Small intestine (tissue), 7 donors: ENCODE data around the gene SLC17A1. TPM values are rescaled to one million over a fixed set of nuclear protein-coding genes. Genes with fewer than 3 reads are reported as not detected.

Experiments
- DNase-seq, 2 donors: peaks; one replicate each; pipeline versions ENCODE4 v3.0.0 to v3.0.0-alpha.2; 2013
- FAIRE-seq: peaks from 2 replicates; lab custom pipeline; 2012; peaks lifted over from hg19 to GRCh38; lab: Jason Lieb, UNC
- H3K27ac ChIP-seq, 3 donors: one replicate each; pipeline ENCODE4 v1.5.1; 2013; ENCODE audit warnings: low read length in 2 of 3, mild to moderate bottlenecking in 2 of 3, control low read depth in 1 of 3, inconsistent platforms in 1 of 3, low read depth in 1 of 3, moderate library complexity in 1 of 3
- H3K27me3 ChIP-seq, 3 donors: one replicate each; pipeline ENCODE4 v1.6.1; 2013; ENCODE audit warnings: low read length in 3 of 3, inconsistent platforms in 1 of 3; ENCODE audit not compliant: control insufficient read depth in 3 of 3, insufficient read depth in 3 of 3
- H3K36me3 ChIP-seq, 3 donors: one replicate each; pipeline ENCODE4 v1.6.1; 2013; ENCODE audit warnings: low read length in 3 of 3, inconsistent platforms in 1 of 3, low read depth in 1 of 3, mild to moderate bottlenecking in 1 of 3, moderate library complexity in 1 of 3; ENCODE audit not compliant: control insufficient read depth in 3 of 3, insufficient read depth in 2 of 3
- H3K4me1 ChIP-seq, 3 donors: one replicate each; pipeline ENCODE4 v1.6.1; 2013; ENCODE audit warnings: low read length in 2 of 3, inconsistent platforms in 1 of 3, low read depth in 1 of 3, mild to moderate bottlenecking in 1 of 3, moderate library complexity in 1 of 3; ENCODE audit not compliant: control insufficient read depth in 3 of 3, insufficient read depth in 2 of 3
- H3K4me3 ChIP-seq, 3 donors: one replicate each; pipeline ENCODE4 v1.5.1; 2013; ENCODE audit warnings: low read length in 3 of 3, control low read depth in 1 of 3, inconsistent platforms in 1 of 3, low read depth in 1 of 3, mild to moderate bottlenecking in 1 of 3, moderate library complexity in 1 of 3
- H3K9me3 ChIP-seq, 2 donors: one replicate each; pipeline ENCODE4 v1.6.1; 2013; ENCODE audit warnings: low read depth in 1 of 2, low read length in 1 of 2; ENCODE audit not compliant: control insufficient read depth in 2 of 2, insufficient read depth in 1 of 2
- WGBS, 3 donors: extraction: QIAGEN DNeasy Blood & Tissue Kit; methylation state at CpG; one replicate each; pipeline ENCODE4 v1.1.7; 2013; 5-methylcytosine and 5-hydroxymethylcytosine counted together
- polyA plus RNA-seq, 4 donors: library from polyadenylated mRNA; stranded (reverse) in 3 of 4; unstranded in 1 of 4; fragments of 200-250 nt in 3 of 4; fragments of 120-200 nt in 1 of 4; gene quantifications; one replicate each; pipeline versions ENCODE4 v1.2.1 to v1.2.3, GENCODE V29; 2013
- donor health status: healthy with polysubstance abuse.
- donor health status: control.
- donor health status: control.
- donor health status: Bipolar disorder and iron deficiency.
- donor health status: healthy.

SLC17A1 gene
- polyA plus RNA-seq, 4 donors: 0.07 TPM; not detected in 3

DNA sequence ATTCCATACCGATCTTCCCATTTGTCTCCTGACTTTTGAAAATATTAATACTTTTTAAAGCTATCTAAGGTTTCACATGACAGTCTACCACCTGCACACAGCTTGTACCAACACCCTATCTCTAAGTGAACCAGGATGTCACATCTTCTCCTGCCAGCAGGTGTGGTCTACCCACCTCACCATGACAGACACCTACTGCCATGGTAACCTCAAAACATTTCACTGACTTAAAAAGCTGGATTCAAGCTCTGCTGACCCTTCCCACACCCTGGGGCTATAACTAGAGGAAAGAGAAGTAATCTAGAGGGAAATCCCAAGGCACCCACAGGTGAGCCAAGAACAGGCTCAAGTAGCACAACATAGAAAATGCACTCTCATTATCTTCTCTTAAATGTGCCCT lies 41.0 kb upstream of the SLC17A1 start:
- Histone ChIP-seq H3K27ac (no peak overlapping the region), H3K36me3 (no peaks in the 10 kb centered on the region), H3K9me3 (no peaks in the 10 kb centered on the region), H3K4me3 (no peak overlapping the region), H3K27me3 (peaks cover 0 to 2% (median 0%) of the 10 kb centered on the region in 3 donors), H3K4me1 (no peaks in the 10 kb centered on the region)
- FAIRE-seq (no peak), DNase-seq (no peak)
- 89 to 100% (median 99%) methylated on average over 1 of the region's 1 CpG for WGBS, 3 donors

GRCh38 chr6:25869840-25870239 lies 38.0 kb upstream of the SLC17A1 start:
- Histone ChIP-seq H3K9me3 (no peaks in the 10 kb centered on the region), H3K4me1 (no peaks in the 10 kb centered on the region), H3K27ac (no peak overlapping the region), H3K4me3 (no peak overlapping the region), H3K36me3 (no peaks in the 10 kb centered on the region), H3K27me3 (peaks cover 0 to 2% (median 0%) of the 10 kb centered on the region in 3 donors)
- DNase-seq: no peak
- FAIRE-seq: no peak
- 40 to 85% (median 78%) methylated on average over 1 of the region's 1 CpG for WGBS, 3 donors

GRCh38 chr6:25868436-25869183 lies 36.8 kb upstream of the SLC17A1 start:
- Histone ChIP-seq H3K4me1 (no peaks in the 10 kb centered on the region), H3K4me3 (no peak overlapping the region), H3K27me3 (peaks cover 0 to 3% (median 0%) of the 10 kb centered on the region in 3 donors), H3K36me3 (no peaks in the 10 kb centered on the region), H3K9me3 (no peaks in the 10 kb centered on the region), H3K27ac (no peak overlapping the region)
- 66 to 75% (median 69%) methylated on average over 3 of the region's 3 CpGs for WGBS, 3 donors
- FAIRE-seq (no peak), DNase-seq (peak in 1 of 2 donors; percentile 6)

- Histone ChIP-seq H3K4me3 (no peak overlapping the region), H3K36me3 (no peaks in the 10 kb centered on the region), H3K27ac (peak overlapping the region in 1 of 3 donors; percentile 66), H3K27me3 (peaks cover 0 to 3% (median 0%) of the 10 kb centered on the region in 3 donors), H3K9me3 (no peaks in the 10 kb centered on the region), H3K4me1 (no peaks in the 10 kb centered on the region)
- DNase-seq (peak in 1 of 2 donors; percentile 35), FAIRE-seq (no peak)
- 50 to 68% (median 57%) methylated on average over 3 of the region's 3 CpGs for WGBS, 3 donors
These were observed 34.2 kb upstream of the SLC17A1 start for GRCh38 chr6:25866011-25866410.

DNA sequence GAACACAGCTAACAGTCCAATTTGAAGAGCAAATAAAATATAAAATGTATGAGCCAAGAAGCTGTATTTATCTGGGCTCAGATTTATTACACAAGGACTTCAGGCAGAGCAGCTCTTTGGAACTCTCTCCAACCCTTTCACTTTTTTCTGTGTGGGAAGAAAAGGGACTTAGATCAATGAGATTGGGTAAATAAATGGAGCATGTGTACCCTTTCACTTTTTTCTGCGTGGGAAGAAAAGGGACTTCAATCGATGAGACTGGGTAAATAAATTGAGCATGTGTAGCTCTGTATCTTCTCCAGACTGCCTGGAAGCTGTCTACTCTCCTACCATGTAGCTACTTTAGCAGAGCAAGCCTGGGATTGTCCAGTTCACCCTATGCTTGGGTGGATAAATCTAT lies 31.5 kb upstream of the SLC17A1 start:
- Histone ChIP-seq H3K27me3 (peaks cover 0 to 2% (median 0%) of the 10 kb centered on the region in 3 donors), H3K4me1 (no peaks in the 10 kb centered on the region), H3K9me3 (no peaks in the 10 kb centered on the region), H3K27ac (no peak overlapping the region), H3K4me3 (no peak overlapping the region), H3K36me3 (no peaks in the 10 kb centered on the region)
- no peak for FAIRE-seq
- DNase-seq: no peak
- 26 to 54% (median 53%) methylated on average over 2 of the region's 2 CpGs for WGBS, 3 donors

GRCh38 chr6:25862199-25862598 lies 30.3 kb upstream of the SLC17A1 start:
- WGBS, 3 donors: 86 to 95% (median 94%) methylated on average over 4 of the region's 4 CpGs
- FAIRE-seq: no peak

GRCh38 chr6:25852756-25853155 lies 20.9 kb upstream of the SLC17A1 start:
- DNase-seq: no peak
- FAIRE-seq: no peak
- no peak overlapping the region for H3K4me3 ChIP-seq
- H3K27me3 ChIP-seq: peaks cover 0 to 2% (median 0%) of the 10 kb centered on the region in 3 donors
- H3K27ac ChIP-seq: no peak overlapping the region
- no peaks in the 10 kb centered on the region for H3K9me3 ChIP-seq
- no peaks in the 10 kb centered on the region for H3K4me1 ChIP-seq
- H3K36me3 ChIP-seq: no peaks in the 10 kb centered on the region

More at GRCh38 chr6:25862199-25862598, 30.3 kb upstream of the SLC17A1 start:
- Histone ChIP-seq H3K4me3 (no peak overlapping the region), H3K36me3 (no peaks in the 10 kb centered on the region), H3K4me1 (no peaks in the 10 kb centered on the region), H3K27ac (no peak overlapping the region), H3K9me3 (no peaks in the 10 kb centered on the region), H3K27me3 (peaks cover 0 to 2% (median 0%) of the 10 kb centered on the region in 3 donors)
- DNase-seq: no peak

DNA sequence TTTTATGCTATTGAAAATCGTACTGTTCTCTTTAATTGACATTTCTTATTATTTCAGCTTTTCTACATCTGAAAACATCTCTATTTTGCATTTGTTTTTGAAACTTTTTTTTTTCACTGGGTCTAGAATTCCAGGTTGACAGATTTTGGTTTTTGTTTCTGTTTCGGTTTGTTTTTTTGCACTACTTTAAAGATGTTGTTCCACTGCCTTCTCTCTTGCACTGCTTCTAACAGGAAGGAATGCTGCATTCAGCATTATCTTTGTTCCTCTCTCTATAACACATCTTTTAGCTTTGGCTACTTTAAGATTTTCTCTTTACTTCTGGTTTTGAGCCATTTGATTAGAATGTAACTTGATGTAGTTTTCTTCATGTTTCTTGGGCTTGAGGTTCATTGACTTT lies 20.1 kb upstream of the SLC17A1 start:
- Histone ChIP-seq H3K36me3 (no peaks in the 10 kb centered on the region), H3K4me1 (no peaks in the 10 kb centered on the region), H3K4me3 (no peak overlapping the region), H3K9me3 (no peaks in the 10 kb centered on the region), H3K27me3 (peaks cover 0 to 2% (median 0%) of the 10 kb centered on the region in 3 donors), H3K27ac (no peak overlapping the region)
- 55 to 82% (median 78%) methylated on average over 2 of the region's 2 CpGs for WGBS, 3 donors
- no peak for DNase-seq
- no peak for FAIRE-seq
